MCF 10A (cell line): ENCODE measurements around the gene TMEM151B. TPM values are rescaled to one million over a fixed set of nuclear protein-coding genes. Genes with fewer than 3 reads are reported as not detected.

ENCODE experiments used
- BruUV-seq: library from RNA; stranded (reverse); fragments of 400-500 nt; replicated peaks from 2 replicates; lab custom pipeline; 2021; lab: Mats Ljungman, UMichigan
- CTCF ChIA-PET: fragments of 300-600 bp; sonication (Branson Sonifier 250); formaldehyde crosslinking; extraction: SDS; loops from one replicate; lab custom pipeline; 2021; ENCODE audit warnings: antibody characterized with exemption, inconsistent platforms; lab: Yijun Ruan, JAX
- POLR2A ChIA-PET: fragments of 300-600, 350-650 bp; sonication (Branson Sonifier 250); formaldehyde crosslinking; extraction: SDS; loops from one replicate; lab custom pipeline; 2020; ENCODE audit warnings: antibody characterized with exemption, inconsistent platforms; lab: Yijun Ruan, JAX
- DNase-seq: peaks from one replicate; pipeline ENCODE4 v3.0.0-alpha.2; 2018; ENCODE audit not compliant: unreplicated experiment
- H3K27ac Mint-ChIP-seq: one replicate; pipeline ENCODE4 v1.8.0; 2022; ENCODE audit warnings: mild to moderate bottlenecking, low read depth, mixed read lengths; ENCODE audit not compliant: unreplicated experiment
- H3K27me3 Mint-ChIP-seq: one replicate; pipeline ENCODE4 v1.8.0; 2022; ENCODE audit warnings: mixed read lengths; ENCODE audit not compliant: insufficient read depth, unreplicated experiment
- H3K36me3 Mint-ChIP-seq: one replicate; pipeline ENCODE4 v1.8.0; 2022; ENCODE audit warnings: mild to moderate bottlenecking, moderate library complexity, mixed read lengths; ENCODE audit not compliant: insufficient read depth, unreplicated experiment
- H3K4me1 Mint-ChIP-seq: one replicate; pipeline ENCODE4 v1.8.0; 2022; ENCODE audit warnings: mixed read lengths; ENCODE audit not compliant: insufficient read depth, unreplicated experiment
- H3K4me3 Mint-ChIP-seq: one replicate; pipeline ENCODE4 v1.8.0; 2022; ENCODE audit warnings: mild to moderate bottlenecking, moderate library complexity, mixed read lengths; ENCODE audit not compliant: unreplicated experiment
- H3K9me3 Mint-ChIP-seq: one replicate; pipeline ENCODE4 v1.8.0; 2022; ENCODE audit warnings: mixed read lengths; ENCODE audit not compliant: unreplicated experiment
- intact Hi-C: fragments of 100-400 bp; cut with micrococcal nuclease; formaldehyde crosslinking; loops from 2 replicates; pipeline ENCODE4 v1.14.1; 2022
- total RNA-seq: library from RNA; stranded (reverse); gene quantifications from 2 replicates; pipeline ENCODE4 v1.2.3, GENCODE V29; 2022
- TF ChIP-seq, protein P1 (sequence below): fragments of 200-600 bp; IDR thresholded peaks from one replicate; pipeline ENCODE4 v1.8.0; 2022; ENCODE audit warnings: antibody characterized with exemption, mild to moderate bottlenecking; ENCODE audit not compliant: unreplicated experiment

The TMEM151B gene
- total RNA-seq, 1 experiment from 2014 or later, result not detected

DNA sequence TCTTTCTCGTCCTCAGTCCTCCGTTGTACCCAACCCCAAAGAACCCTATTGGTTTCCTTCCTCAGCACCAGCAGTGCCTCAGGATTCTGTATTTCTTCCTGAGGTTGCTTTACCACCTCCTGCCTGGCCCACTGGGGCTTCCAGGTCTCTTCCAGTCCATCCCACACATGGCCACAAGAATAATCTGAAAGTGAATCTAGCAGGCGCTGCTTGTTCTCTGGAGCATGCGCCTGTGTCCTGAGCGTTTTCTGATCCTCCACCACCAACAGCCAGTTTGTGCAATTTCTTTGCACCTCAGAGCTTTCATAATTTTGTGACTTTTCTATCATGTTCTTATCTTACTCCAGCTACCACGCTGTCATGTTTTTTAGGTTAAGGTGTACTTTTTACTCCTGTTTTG lies 35.0 kb upstream of the TMEM151B start:
- no TSS peak for BruUV-seq
- no peak overlapping the region for H3K27ac Mint-ChIP-seq
- intact Hi-C loops, result no loop called here
- H3K4me1 Mint-ChIP-seq, result peaks cover 22% of the 10 kb centered on the region
- H3K27me3 Mint-ChIP-seq, result no peaks in the 10 kb centered on the region
- H3K4me3 Mint-ChIP-seq, result no peak overlapping the region
- no peak for DNase-seq
- TF ChIP-seq, protein P1, sequence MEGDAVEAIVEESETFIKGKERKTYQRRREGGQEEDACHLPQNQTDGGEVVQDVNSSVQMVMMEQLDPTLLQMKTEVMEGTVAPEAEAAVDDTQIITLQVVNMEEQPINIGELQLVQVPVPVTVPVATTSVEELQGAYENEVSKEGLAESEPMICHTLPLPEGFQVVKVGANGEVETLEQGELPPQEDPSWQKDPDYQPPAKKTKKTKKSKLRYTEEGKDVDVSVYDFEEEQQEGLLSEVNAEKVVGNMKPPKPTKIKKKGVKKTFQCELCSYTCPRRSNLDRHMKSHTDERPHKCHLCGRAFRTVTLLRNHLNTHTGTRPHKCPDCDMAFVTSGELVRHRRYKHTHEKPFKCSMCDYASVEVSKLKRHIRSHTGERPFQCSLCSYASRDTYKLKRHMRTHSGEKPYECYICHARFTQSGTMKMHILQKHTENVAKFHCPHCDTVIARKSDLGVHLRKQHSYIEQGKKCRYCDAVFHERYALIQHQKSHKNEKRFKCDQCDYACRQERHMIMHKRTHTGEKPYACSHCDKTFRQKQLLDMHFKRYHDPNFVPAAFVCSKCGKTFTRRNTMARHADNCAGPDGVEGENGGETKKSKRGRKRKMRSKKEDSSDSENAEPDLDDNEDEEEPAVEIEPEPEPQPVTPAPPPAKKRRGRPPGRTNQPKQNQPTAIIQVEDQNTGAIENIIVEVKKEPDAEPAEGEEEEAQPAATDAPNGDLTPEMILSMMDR, result no peak
- peaks cover 7% of the 10 kb centered on the region for H3K36me3 Mint-ChIP-seq
- ChIA-PET CTCF (interaction anchor here (0.5 to 3.6 kb wide), 27 partner anchors 8 to 1548 kb away, joined by 3 to 52 read pairs (median 4); partner anchors contain the start of genes HSP90AB1, SLC29A1 and SLC35B2), POLR2A (interaction anchor here (1.0 to 5.2 kb wide), 7 partner anchors 11 to 63 kb away, joined by 3 to 114 read pairs (median 6); partner anchors contain the start of genes HSP90AB1 and SLC35B2)
- no peaks in the 10 kb centered on the region for H3K9me3 Mint-ChIP-seq

DNA sequence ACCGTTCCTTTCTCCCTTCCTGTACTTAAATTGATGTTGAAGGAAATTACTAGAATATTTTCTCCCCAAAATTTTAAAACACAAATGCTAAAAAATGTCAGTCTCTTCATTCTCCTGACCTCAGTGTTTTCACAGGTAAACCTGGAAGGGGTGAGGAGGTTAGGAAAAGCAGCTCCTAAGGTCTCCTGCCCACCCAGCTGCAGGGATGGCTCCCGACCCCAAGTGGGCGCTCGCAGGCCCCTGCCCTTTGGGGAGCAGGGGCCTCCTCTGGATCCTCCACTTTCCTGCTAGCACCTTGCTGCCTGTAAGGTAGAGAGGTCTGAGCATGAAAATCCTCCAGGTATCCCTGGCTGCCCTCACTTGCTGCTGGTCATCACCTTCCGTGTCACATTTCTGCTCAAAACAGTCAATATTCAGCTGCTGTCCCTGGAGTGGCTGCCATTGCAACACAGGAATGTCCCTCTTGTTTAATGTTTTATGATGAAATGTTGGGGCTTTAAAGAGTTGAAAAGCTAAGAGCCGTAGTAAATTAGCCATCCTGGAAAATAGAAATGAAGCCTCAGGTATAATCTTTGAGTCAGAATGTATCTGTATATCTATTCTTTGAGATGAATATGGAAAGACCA lies 34.2 kb upstream of the TMEM151B start:
- H3K36me3 Mint-ChIP-seq, result peaks cover 7% of the 10 kb centered on the region
- no peak for DNase-seq
- H3K27ac Mint-ChIP-seq, result no peak overlapping the region
- POLR2A ChIA-PET, result interaction anchor here (1.0 to 5.2 kb wide), 7 partner anchors 11 to 63 kb away, joined by 3 to 114 read pairs (median 3); partner anchors contain the start of genes HSP90AB1, SLC29A1 and SLC35B2
- CTCF ChIA-PET, result interaction anchor here (0.5 to 3.6 kb wide), 16 partner anchors 9 to 1547 kb away, joined by 3 to 52 read pairs (median 6); partner anchors contain the start of genes SLC29A1 and SLC35B2
- TF ChIP-seq, protein P1, result no peak
- no peaks in the 10 kb centered on the region for H3K9me3 Mint-ChIP-seq
- H3K4me3 Mint-ChIP-seq, result no peak overlapping the region
- no peaks in the 10 kb centered on the region for H3K27me3 Mint-ChIP-seq
- no TSS peak for BruUV-seq
- intact Hi-C loops, result no loop called here
- peaks cover 22% of the 10 kb centered on the region for H3K4me1 Mint-ChIP-seq

GRCh38 chr6:44237021-44237812 lies 33.0 kb upstream of the TMEM151B start:
- POLR2A ChIA-PET, result interaction anchor here (0.6 to 5.2 kb wide), 15 partner anchors 8 to 446 kb away, joined by 3 to 114 read pairs (median 4); partner anchors contain the start of genes CDC5L, HSP90AB1, SLC29A1 and SLC35B2
- CTCF ChIA-PET, result interaction anchor here (0.7 to 3.7 kb wide), 22 partner anchors 10 to 762 kb away, joined by 3 to 52 read pairs (median 4); partner anchors contain the start of genes HSP90AB1, SLC29A1 and SLC35B2
- Mint-ChIP-seq H3K27ac (peak overlapping the region; percentile 85), H3K4me1 (peaks cover 22% of the 10 kb centered on the region), H3K4me3 (peak overlapping the region; percentile 86), H3K27me3 (no peaks in the 10 kb centered on the region), H3K36me3 (peaks cover 7% of the 10 kb centered on the region), H3K9me3 (no peaks in the 10 kb centered on the region)
- TF ChIP-seq, protein P1, result no peak
- DNase-seq, result peak; percentile 99
- TSS peak; percentile 51 for BruUV-seq
- intact Hi-C loops, result loop anchor here (1.0 kb wide), 2 partner anchors 16 to 65 kb away; no protein-coding TSS in a partner anchor
